Measurements from ENCODE around the gene ZNF74.
"Not testable (repeated sequence)": the region's sequence is repeated elsewhere in the genome, so short reads cannot be mapped to it uniquely, and the experiment has no call there.

The ZNF74 gene

GRCh38 chr22:20374130-20374529 lies 19.8 kb upstream of the ZNF74 start:
- not testable (repeated sequence) for DNase-seq (ENCODE audit: low read depth in 2 of 2, low spot score in 1 of 2)

DNA sequence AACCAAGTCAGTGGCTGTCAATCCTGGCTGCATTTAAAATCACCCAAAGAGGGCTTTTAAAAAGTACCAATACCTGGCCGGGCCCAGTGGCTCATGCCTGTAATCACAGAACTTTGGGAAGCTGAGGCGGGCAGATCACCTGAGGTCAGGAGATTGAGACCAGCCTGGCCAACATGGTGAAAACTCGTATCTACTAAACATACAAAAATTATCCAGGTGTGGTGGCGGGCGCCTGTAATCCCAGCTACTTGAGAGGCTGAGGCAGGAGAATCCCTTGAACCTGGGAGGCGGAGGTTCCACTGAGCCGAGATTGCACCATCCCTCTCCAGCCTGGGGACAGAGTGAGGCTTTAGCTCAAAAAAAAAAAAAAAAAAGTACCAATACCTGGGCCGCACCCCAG lies 17.7 kb upstream of the ZNF74 start:
- not testable (repeated sequence) for DNase-seq (ENCODE audit: low read depth in 2 of 2, low spot score in 1 of 2)

DNA sequence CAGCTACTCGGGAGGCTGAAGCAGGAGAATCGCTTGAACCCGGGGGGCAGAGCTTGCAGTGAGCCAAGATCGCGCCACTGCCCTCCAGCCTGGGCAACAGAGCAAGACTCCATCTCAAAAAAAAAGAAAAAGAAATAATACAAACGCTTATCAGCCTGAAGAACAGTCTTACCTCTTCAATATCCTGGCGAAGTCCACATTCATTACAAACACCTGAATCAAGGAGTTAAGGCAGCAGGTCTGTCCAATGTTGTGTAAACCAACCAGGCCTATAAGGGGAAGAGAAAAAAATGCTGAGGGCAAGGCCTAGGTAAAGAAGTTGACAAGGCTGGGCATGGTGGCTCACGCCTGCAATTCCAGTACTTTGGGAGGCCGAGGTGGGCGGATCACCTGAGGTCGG lies 17.0 kb upstream of the ZNF74 start:
- not testable (repeated sequence) for DNase-seq (ENCODE audit: low read depth in 2 of 2, low spot score in 1 of 2)

DNA sequence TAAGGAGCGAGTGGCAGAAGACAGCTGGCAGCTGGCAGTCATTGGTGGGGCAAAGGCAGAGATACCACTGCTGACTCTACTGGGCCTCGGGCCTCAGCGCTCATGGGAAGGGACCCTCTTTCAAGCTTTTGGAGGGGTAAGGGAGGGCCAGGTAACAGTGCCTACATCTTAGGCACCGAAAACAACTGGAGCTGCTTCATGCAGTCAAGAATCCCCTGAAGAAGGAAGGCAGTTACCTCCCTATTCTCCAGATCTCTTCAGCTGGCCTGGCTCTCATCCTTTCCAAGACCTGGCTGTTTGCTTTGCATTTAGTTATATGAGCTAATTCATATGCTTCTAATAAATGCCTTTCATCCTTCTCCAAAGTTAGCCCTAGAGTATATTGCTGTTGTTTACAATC lies 15.8 kb upstream of the ZNF74 start:
- DNase-seq (ENCODE audit: low read depth in 2 of 2, low spot score in 1 of 2) = no peak

GRCh38 chr22:20378684-20379083 lies 15.3 kb upstream of the ZNF74 start:
- DNase-seq (ENCODE audit: low read depth in 2 of 2, low spot score in 1 of 2) = not testable (repeated sequence)

DNA sequence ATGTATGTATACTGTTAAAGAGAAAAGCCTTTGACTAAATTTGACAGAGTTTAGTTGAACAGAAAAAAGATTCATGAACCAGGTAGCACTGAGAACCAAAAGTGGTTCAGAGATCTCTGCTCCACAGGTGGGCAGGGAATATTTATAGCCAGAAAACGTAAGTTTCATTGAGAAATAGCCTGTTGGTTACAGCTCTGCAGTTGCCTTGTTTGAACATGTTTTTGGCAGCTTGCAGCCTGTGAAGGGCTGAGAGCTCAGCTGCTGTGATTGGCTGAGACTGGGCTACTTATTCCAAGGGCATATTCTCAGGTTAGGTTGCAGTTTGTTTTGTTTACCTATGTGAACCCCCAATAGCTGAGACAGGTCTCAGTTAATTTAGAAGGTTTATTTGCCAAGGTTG lies 13.5 kb upstream of the ZNF74 start:
- no peak for DNase-seq (ENCODE audit: low read depth in 2 of 2, low spot score in 1 of 2)

- DNase-seq (ENCODE audit: low read depth in 2 of 2, low spot score in 1 of 2) = no peak
These were observed 10.4 kb upstream of the ZNF74 start for GRCh38 chr22:20383538-20383937.

DNA sequence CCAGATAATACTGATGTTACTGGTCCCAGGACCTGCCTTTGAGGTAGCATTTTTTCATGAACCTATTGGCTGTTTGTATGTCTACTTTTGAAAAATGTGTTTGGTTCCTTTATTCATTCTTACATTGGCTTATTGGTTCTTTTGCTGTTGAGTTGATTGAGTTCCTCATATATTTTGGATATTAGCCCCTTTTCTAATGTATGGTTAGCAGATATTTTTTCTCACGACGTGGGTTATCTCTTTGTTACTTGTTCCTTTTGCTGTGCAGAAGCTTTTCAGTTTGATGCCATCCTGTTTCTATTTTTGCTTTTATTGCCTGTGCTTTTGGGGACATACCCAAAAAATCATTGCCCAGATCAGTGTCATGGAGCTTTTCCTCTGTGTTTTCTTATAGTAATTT lies 9.8 kb upstream of the ZNF74 start:
- no peak for DNase-seq (ENCODE audit: low read depth in 2 of 2, low spot score in 1 of 2)

DNA sequence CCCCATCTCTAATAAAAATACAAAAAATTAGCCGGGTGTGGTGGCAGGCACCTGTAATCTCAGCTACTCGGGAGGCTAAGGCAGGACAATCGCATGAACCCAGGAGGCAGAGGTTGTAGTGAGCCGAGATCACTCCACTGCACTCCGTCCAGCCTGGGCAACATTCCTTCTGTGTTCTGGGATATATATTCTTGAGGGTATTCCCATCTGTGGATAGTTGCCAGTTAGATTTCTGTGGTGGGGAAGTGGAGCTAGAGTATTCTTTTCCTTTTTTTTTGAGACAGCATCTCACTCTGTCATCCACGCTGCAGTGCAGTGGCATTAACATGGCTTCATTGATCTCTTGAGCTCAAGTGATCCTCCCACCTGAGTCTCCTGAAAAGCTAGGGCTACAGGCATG lies 9.1 kb upstream of the ZNF74 start:
- DNase-seq (ENCODE audit: low read depth in 2 of 2, low spot score in 1 of 2) = no peak

GRCh38 chr22:20386336-20386735 lies 7.6 kb upstream of the ZNF74 start:
- no peak for DNase-seq (ENCODE audit: low read depth in 2 of 2, low spot score in 1 of 2)

DNA sequence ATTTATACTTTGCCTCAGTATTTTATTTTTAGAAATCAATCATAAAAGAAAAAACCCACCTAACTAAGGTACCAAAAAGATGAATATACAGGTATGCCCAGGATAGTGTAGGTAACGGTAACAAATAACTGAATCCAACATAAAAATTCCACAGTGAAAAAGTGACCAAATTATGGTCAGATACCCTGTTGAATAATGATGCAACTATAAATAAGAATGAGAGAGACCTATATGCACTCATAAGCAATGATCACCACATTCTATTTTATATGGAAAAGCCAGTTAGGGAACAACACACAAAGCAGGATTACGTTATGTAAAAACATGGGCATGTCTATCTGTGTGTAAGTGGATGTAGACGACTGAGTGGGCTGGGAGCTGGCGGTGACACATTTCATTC lies 7.0 kb upstream of the ZNF74 start:
- DNase-seq (ENCODE audit: low read depth in 2 of 2, low spot score in 1 of 2) = no peak

DNA sequence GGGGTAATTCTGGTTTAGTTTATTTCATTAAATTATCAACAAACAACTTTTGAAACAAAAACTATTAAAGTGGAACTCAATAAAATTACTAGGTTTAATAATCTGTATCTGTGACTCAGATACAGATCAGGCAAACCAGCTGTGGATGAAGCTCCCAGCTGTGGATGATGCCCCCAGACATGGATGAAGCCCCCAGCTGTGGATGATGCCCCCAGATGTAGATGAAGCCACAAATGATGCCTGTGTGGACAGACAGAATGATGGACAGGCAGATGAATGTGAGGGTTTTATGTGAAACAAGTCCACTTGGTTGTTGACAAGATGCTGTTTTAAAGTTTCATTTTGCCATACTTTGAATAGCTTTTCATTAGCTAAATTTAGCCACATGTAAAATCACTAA lies 5.8 kb upstream of the ZNF74 start:
- no peak for DNase-seq (ENCODE audit: low read depth in 2 of 2, low spot score in 1 of 2)

- no peak for DNase-seq (ENCODE audit: low read depth in 2 of 2, low spot score in 1 of 2)
These were observed 4.7 kb upstream of the ZNF74 start for GRCh38 chr22:20389288-20389687.

- DNase-seq (ENCODE audit: low read depth in 2 of 2, low spot score in 1 of 2) = no peak
These were observed 3.5 kb upstream of the ZNF74 start for GRCh38 chr22:20390394-20390907.

- no peak for DNase-seq (ENCODE audit: low read depth in 2 of 2, low spot score in 1 of 2)
These were observed 2.7 kb upstream of the ZNF74 start for GRCh38 chr22:20391222-20391621.

- DNase-seq (ENCODE audit: low read depth in 2 of 2, low spot score in 1 of 2) = not testable (repeated sequence)
These were observed 1.5 kb upstream of the ZNF74 start for GRCh38 chr22:20392365-20392881.

DNA sequence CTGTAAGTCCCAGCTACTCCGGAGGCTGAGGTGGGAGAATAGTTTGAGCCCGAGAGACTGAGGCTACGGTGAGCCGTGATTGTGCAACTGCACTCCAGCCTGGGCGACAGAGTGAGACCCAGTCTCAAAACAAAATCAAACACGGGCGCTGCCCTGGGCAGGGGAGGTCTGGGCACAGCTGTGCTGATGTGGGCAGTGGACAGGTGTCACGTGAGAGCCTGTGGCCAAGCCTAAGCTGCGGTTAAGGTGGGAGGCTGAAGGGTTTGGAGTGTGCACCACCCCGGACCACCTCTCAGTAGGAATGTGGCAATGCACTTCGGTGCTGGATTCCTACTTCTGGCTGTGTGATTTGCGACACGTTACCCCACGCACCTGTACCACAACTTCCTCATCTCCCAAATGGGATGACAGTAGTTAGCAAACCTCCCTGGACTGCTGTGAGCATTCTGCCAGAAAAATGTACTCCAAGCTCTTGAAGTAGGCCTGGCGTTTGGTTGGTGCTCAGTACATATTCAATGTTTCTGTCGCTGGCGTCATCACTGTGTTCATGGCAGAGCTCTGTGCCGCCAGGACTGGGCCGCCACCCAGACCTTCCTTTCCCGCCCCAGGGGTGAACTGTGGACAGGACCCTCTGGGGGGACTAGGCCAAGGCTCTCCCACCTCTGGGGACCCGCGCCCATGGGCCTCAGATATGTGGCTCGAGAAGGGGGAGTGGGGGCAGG lies 807 bp upstream of the ZNF74 start:
- DNase-seq (ENCODE audit: low read depth in 2 of 2, low spot score in 1 of 2) = no peak

- no peak for DNase-seq (ENCODE audit: low read depth in 2 of 2, low spot score in 1 of 2)
These were observed 1.4 kb downstream of the ZNF74 start for GRCh38 chr22:20395181-20395906.

DNA sequence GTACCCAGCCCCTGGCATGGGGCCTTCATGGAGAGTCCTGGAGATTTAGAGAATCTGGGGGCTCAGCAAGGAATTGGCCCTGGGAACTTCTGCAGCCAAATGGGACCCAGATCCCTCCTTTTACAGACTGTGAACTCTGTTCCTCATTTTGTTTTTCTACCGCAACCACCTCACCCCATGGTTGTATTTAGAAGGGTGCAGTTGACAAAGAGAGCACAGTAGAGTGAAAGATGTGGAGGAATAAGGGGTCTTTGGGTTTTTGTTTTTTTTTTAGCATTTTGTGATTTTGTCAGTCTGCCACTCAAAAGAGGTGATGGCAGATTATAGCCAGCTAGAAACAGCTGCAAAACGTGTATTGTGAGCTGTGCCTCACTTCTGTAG lies 1.9 kb downstream of the ZNF74 start:
- no peak for DNase-seq (ENCODE audit: low read depth in 2 of 2, low spot score in 1 of 2)

DNA sequence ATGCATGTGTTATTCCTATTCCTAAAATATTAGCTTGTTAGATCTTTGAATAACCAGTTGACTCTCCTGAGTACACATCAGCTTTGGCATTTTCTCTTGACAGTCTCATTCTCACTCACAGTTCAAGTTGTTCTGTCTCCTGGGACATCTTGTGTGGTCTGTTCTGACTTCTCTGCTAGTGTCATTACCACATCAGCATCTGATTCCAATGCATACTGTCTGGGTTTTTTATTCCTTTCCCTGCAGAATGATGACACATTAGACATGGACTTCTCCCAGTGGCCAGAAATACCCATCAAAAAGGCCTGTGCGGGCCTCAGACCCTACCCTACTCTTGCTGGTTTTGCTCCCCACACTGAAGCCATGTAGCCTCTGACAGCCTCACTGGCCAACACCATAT lies 2.7 kb downstream of the ZNF74 start:
- DNase-seq (ENCODE audit: low read depth in 2 of 2, low spot score in 1 of 2) = no peak

DNA sequence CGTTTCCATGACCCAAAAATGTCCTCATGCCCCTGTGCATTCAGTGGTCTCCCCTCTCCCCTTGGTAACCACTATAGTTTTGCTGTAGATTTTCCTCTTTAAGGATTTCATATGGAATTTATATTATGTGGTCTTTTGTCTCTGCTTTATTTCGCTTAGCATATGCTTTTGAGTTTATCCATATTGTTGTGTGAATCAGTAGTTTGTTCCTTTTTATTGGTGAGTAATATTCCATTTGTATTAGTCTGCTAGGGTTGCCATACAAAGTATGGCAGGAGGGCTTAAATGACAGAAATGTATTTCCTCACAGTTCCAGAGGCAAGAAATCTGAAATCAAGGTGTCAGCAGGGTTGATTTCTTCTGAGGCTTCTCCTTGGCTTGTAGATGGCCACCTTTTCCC lies 3.5 kb downstream of the ZNF74 start:
- DNase-seq (ENCODE audit: low read depth in 2 of 2, low spot score in 1 of 2) = no peak

DNA sequence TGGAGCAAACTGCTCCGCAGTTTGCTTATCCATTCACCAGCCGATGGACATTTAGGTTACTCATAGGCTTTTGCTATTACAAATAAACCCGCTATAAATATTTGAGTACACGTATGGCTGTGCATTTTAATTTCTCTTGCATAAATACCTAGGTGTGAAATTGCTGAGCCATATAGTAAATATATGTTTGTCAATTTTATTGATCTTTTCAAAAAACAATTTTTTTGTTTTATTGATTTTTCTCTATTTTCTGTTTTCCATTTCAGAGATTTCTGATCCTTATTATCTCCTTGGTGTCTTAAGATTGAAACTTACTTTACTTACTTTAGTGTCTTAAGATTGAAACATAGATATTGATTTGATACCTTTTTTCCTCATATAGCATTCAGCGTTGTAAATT lies 4.5 kb downstream of the ZNF74 start:
- no peak for DNase-seq (ENCODE audit: low read depth in 2 of 2, low spot score in 1 of 2)

Measured in stimulated activated CD8-positive, alpha-beta memory T cell treated with anti-CD3 and anti-CD28 coated beads, Interleukin-4, amount 100 ng/mL, for 4 hours (primary cell).